NCI-H1694 treated with DMSO at 0.1 percent for 48 hours (cell line): ENCODE data around the gene DNAH11.
A peak's percentile ranks its signal among the peaks of the same experiment; 100 is the strongest.
"Not testable (repeated sequence)": the region's sequence is repeated elsewhere in the genome, so short reads cannot be mapped to it uniquely, and the experiment has no call there.

Experiments used
- DNase-seq: peaks from one replicate; lab custom pipeline; 2025; lab: John Stamatoyannopoulos, UW

DNAH11 gene

DNA sequence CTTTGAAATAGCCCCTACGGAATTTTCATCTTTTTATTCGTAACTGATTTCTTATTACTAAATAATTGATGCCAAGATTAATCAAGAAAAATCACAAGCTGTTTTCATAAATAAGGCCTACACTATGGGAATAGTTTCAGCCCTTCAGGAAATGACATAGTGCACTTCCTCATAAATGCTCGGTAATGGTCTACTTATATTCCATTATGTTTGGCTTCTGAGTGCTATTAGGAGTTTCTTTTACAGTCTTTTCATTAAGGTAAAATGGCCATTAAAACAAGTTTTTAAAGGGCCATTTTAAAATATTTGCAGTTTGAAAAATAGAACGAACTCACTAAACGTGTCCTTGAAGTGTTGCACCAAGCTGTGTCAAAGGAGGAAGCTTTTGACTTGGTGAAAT is 174.5 kb downstream of the DNAH11 start:
- DNase-seq, result no peak

DNA sequence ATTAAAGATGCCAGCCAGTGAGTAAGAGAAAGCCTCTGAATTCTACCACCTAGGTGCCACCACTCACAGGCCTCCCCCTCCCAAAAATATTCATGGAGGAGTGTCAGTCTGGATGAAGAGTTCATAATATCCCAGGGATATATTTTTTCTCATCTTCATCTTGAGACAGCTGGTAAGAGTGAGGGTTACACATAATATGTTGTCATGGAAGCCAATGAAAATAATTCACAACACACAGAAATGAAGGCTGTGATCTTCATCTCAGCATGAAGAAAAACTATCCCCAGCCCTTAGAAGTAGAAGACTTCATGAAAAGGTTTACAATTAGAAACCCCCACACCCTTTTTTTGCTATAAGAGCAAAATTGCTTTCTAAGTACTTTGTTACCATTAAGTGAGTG is 175.6 kb downstream of the DNAH11 start:
- no peak for DNase-seq

DNA sequence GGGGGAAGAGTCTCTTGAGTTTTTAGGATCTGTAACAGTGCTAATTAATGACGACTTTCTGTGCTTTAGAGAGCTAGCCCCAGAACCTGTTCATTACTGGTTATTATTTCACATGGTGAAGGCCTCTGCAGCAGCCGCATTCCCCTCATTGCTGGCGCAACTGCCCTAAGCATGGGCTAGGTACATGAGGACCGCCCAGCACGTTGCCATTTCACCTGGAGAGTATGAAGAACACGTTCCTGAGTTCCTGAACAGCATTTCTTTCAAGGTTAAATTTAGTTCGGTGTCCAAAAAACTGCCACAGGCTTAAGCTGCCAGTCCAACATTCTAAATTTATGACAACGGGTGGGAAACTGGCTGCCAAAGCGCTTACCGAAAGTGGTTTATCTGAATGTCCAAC is 177.0 kb downstream of the DNAH11 start:
- DNase-seq, result no peak

DNA sequence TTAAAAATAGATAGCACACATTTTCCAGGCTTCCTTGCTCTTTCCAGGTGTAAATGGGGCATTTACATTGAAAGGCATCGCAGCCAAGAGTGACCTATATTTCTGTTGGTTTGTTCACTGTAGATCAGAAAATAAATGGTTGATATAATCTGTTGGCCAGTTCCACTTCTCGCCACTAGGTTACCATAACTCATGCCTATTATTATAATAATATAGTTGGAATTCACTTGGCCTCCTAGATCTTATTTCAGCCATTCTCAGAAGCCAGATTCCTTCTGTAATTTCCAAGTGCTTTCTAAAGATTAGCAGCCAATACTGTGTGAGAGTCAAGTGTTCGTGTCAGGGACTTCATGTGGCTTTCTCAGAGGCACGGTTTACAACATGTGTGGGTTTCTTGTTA is 179.5 kb downstream of the DNAH11 start:
- no peak for DNase-seq

DNA sequence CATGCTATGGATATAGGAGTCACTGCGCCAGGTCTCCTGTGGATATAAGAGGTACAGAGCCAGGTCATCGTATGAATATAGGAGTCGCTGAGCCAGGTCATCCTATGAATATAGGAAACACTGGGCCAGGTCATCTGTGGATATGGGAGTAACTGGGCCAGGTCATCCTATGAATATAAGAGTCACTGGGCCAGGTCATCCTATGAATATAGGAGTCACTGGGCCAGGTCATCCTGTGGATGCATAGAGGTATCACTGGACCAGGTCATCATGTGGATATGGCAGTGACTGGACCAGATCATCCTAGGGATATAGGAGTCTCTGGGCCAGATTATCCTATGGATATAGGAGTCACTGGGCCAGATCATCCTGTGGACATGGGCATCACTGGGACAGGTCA is 181.7 kb downstream of the DNAH11 start:
- no peak for DNase-seq

DNA sequence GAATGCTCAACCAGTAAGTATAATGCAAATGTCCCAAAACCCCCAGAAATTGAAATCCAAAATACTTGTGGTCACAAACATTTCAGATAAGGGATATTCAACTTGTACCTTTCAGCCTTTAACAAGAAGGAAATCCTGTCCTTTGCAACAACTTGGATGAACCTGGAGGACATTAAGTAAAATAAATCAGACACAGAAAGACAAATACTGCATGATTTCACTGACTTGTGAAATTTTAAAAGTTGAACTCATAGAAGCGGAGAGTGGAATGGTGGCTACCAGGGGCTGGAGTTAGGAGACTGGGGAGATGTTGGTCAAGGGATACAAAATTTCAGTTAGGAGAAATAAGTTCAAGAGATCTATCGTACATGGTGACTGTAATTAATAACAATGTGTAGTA is 187.6 kb downstream of the DNAH11 start:
- DNase-seq, result no peak

DNA sequence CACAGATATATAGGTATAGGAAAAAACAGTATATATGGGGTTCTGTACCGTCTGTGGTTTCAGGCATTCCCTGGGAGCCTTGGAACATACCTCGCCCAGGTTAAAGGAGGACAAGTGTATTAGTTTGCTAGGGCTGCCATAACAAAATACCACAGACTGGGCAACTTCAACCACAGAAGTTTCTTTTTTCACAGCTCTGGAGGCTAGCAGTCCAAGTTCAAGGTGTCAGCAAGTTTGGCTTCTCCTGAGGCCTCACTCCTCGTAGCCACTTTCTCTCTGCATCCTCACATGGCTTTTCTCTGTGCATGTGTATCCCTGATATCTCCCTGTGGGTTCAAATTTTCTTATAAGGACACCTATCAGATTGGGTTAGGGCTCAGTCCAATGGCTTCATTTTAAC is 189.1 kb downstream of the DNAH11 start:
- no peak for DNase-seq

DNA sequence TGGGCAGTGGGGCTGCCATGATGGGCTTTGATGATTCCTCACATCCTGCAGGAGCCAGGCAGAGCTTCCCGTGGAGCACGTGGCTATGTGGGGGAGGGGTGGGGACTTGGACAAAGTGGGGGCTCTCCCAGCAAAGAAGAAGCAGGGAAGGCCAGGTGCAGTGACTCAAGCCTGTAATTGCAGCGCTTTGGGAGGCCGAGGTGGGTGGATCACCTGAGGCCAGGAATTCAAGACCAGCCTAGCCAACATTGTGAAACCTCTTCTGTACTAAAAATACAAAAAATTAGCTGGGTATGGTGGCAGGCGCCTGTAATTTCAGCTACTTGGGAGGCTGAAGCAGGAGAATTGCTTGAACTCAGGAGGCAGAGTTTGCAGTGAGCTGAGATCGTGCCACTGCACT is 190.1 kb downstream of the DNAH11 start:
- not testable (repeated sequence) for DNase-seq

DNA sequence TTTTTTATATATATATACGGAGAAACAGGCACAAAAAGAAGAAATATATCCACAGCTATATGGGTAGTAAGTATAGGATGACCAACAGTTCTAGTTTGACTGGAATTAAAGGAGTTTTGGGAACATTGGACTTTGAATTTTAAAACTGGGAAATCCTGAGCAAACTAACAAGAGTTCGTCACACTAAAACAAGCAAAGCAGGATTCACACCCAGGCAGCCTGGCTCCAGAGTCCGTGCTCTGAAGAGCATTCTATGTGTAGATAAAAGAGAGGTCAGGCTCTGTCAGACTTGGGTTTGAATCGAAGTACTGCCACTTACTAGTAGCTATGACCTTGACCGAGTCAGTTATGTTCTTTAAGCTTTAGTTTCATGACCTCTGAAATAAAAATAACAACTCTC is 191.0 kb downstream of the DNAH11 start:
- no peak for DNase-seq

DNA sequence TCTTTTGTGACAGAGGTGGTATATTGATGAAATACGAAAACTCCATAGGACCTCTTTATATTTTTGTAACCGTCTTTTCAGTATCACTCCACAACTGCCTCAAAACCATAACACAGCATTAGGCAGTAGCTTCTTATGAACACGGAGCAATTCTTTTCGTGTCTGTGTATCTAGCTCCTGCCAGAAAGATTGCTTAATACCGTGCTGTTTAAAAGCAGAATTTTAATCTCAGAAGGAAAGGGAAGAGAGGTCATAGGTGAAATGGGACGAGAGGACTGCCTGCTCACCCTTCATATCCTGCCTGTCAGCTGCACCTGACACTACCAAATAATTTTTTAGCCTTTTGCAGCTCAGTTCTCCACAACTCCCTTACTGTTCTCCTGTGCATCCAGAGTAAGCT is 200.7 kb downstream of the DNAH11 start:
- no peak for DNase-seq

DNA sequence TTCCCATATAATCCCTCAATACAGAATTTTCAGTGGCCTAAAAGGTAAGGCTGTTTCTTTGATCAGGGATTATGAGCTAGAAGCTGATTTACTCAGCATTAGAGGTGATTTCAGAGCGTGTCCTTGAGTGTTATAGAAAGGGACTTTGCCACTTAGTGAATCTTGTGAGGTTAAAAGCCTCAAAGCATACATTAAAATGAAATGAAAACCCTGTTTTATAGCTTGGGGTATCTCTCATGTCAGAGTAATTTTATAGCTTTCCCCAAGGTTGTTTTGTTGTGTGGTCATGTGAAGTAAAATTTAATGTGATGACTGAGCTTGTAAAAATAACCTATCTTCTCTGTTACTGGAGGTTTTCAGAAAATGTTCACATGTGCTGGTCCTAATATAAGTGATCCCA is 204.1 kb downstream of the DNAH11 start:
- DNase-seq, result no peak

DNA sequence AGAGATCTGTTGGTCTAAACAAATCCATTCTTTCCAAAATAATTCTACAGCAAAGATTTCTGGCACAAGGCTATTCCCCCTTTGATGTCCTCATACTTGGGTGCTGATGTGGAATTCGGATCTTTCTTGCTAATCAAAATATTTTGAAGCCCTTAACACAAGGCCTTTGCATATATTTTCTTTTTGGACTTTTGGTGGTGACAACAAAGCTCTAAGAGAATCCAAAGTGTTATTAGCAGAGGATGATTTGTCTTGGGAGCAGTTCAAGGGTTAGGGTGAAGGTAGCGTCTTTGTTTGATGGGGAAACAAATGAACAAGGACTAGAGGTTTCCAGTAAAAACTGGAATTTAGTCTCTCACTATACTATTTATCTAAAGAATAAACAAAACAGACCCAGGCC is 205.0 kb downstream of the DNAH11 start:
- no peak for DNase-seq

DNA sequence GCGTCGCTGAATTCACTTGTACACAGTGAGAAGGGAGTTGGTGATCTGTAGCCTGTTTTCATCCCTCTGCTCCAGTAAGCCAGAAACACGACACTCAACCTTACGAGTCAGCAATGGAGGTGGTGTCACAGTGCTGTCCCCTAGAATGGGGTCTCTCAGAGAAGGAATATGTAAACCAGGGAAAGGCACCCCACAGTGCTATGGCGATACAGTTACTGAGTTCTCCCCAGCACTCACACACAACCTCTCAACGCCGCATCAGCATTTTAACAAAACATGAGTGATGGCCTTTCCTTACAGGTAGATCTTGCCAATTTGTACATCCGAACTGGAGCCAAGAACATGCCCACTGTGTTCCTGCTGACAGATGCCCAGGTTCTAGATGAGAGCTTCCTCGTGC is 206.5 kb downstream of the DNAH11 start:
- no peak for DNase-seq

DNA sequence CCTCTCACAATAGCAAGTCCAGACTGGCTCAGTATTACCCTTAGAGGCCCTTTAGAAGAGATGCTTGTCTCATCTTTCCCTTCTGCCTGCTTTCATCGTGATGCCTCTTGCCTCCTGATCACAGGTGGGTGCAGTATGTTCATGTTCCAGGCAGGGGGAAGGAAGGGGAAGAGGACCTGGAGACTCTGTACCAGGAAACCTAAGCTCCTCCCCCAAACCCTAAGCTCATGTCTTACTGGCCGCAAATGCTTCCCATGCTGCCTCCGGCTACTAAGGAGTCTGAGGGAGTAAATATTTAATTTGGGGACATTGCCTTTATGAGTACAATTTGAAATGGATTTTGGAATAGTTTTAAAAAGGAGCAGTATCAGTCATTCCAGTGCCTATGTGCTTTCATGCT is 210.2 kb downstream of the DNAH11 start:
- DNase-seq, result no peak

DNA sequence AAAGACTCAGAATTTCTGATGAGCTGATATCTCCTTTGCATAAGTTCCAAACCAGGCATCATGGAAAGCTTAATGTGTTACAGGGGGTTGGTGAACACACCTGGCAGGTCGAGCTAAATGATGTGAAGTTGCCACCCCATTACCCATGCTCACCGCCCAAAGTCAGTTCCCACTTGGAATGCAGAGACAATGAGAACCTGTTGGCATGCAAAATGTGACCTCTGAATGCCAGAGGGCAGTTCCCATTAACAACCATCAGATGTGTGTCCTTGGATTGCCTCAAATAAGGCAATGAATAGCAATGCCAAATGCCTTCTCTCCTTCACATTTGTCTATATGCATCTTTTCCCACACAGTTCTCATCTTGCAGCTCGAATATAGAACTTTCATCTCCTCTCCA is 212.1 kb downstream of the DNAH11 start:
- no peak for DNase-seq

DNA sequence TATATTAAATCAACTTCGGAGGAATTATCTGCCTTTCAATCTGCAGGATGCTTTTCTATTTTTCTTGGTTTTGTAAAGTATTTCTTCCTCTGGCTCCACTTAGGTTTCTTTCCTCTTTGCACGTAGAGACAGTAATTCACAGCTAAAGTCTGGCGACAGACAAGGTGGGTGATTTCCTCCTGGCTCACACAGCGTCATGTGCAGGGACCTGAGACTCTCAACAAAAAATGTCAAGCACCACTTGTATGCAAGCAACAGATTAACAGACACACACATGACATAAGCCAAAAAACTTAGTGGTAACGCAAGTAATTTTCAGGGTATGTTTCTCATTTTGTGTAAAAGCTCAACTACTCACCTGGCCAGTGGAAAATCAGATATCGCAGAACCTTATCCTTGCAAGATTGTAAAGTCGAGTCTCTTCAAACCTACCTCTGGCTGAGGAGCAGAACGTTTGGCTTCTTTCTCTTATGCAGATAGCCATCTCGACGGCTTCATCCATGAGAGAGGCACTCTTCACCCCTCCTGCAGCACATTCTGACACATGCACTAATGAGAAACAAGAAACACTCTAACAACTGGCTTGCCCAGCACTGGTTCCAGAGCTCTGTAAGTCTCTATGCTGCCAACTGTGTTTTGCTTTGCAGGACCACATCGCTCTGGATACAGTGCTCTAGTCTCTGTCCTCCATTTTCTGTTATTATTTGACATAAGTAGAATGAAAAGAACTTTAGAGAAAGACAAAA is 214.9 kb downstream of the DNAH11 start:
- no peak for DNase-seq

DNA sequence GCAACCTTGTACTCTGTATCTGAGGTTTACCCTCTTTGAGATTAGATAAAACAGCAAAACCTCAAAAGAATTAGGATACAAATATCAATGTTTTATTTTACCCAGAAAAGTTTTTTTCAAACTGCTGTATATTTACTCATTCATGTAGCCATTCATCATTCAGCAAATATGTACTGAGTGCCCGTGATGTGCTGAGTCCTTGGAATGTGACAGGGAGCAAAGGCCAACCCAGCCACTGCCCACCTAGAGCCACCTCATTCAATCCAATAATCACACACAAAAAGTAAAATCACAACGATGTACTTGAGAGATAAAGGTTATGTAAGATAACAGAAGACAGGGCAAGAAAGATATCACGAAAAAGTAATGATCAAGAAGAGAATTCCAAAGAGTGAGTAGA is 215.4 kb downstream of the DNAH11 start:
- no peak for DNase-seq

DNA sequence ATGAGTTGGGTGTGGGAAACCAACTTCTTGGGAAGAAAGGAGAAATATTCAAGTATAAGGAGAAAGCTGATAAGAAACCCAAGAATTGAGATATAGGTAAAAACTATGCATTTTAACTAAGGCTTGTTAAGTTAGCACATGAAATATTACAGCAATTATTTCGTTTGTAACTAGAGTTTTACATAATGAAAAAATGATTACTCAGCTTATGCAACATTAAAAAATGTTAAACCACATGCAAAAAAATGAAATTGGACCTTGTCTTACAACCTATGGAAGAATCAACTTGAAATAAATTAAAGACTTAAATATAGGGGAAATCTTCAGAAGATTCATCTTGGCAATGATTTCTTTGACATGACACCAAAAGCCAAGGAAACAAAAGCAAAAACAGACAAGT is 219.6 kb downstream of the DNAH11 start:
- DNase-seq, result no peak

DNA sequence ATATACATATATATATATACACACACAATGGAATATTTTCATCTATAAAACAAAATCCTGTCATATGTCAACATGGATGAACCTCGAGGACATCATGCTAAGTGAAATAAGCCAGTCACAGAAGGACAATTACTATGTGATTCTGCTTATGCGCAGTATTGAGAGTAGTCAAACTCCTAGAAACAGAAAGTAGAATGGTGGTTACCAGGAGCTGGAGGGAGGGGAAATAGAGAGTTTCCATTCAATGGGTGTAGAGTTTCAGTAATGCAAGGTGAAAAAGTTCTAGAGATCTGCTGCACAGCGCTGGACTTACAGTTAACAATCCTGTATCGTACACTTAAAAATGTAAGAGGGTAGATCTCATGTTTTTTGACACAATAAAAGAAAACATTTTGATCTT is 221.0 kb downstream of the DNAH11 start:
- DNase-seq, result no peak

DNA sequence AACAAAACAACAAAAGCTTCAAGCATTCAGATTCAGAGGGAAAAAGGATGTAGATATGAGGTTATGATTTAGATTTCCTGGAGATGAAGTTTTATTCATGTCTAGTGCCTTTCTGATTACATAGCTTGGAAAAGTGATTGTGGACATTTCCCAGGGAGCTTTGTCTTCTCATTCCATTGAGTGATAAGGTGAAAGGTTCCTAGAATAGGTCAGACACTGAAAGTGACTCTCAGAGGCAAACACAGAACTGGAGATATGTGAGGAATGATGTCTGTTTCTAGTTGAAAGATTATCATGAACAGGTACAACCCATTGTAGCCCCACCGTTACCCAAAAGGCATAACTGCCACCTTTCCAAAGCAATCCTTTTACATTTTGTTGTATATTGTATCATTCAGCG is 223.4 kb downstream of the DNAH11 start:
- DNase-seq, result no peak

DNA sequence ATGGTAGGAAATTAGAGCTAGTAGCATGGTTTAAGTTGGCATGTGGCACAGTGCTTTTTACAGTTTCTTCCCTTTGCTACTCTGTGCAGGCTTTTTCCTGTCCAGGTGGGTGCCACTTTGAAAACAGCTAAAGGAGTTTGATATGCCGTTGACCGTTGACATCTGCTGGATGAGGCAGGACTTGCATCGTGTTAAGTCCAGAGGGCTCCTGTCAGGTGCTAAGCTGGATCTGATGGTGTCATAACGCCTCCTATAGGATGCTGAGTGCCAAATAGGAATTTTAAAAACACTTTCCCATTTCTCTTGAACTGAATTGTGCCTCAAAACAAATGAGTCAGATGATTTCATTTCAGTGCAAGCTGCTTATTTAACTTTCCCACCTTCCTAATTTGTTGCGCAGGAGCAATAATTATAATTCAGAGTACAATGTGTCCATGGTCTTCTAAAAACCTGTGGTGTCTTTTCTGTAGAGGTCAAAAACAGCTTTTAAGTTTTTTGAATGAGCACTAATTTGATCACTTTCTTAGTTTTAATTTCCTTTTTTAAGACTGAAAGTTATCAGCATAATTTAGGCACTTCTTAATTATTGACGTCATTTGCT is 224.6 kb downstream of the DNAH11 start:
- peak; percentile 83 for DNase-seq

DNA sequence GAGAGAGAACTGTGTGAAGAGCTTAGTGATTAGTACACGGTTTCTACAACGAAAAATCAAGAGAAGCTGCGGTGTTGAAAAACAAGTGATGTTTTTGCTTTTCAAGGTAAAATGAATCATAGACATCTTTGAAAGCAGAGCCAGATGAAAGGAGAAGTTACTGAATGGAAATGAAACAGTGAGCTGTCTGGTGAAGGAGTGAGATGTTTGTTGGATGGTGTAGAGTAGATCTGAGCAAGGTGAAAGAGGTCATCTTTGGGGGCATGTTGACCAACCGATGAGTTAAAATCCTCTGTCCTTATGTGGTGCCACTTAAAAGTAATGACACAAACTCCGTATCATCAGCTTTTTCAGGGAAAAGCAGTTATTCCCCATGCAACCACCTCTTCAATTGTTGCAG is 225.4 kb downstream of the DNAH11 start:
- DNase-seq, result no peak

DNA sequence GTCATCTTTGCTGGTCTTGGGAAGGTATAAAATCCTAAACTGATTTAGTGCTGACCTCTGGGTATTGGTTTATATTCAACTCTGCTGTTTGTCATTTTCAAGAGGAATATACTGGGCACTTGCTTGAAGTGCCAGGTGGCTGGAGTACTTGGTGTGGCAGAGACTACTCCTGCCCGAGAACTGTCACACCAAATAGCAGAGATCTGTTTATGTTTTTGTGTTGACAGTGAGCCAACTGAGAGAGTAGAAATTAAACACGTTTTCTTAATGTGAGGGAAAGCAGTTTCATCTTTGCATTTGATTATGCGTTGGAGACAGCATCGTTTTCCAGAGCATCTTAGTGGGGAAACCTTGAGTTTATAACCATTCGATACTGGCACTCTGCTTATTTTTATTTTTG is 228.4 kb downstream of the DNAH11 start:
- no peak for DNase-seq

DNA sequence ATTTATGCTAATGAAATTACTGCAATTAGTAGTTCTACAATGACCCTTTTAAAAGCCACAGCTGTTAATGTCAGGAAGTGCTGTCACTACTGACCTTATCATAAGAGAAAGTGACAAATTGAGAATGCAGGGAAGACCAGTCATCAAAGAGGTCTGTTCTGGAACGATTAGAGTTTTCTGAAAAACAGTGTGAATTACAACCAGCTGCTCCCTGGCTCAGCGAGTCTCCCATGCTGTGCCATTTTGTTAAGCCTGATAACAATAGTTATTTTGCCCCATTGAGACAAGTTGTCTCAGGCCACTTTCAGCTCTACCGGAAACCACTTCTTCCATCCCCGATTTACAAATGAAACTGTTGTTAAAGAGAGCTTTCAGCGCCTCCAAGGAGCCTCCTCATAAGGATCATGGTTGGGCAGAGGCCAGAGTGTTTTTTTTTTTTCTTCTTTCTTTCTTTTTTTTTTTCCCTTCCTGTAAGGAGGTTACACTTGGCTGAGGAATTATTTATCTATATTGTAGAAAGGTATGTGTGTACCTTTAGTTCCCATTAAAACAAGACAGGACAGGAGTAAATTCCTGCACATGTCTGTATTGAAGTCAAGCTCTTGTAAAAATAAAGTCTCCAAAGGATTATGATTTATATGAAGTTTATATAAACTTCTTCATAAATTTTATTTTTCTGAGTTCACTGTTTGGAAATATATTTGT is 229.2 kb downstream of the DNAH11 start:
- DNase-seq, result no peak
